ENCODE data around the gene ZFHX3. TPM values are rescaled to one million over a fixed set of nuclear protein-coding genes. Genes with fewer than 3 reads are reported as not detected.

ZFHX3 gene
- total and polyA plus RNA-seq, 2 donors (not counting 1 experiment from before 2014, with no cell fraction given) = 0.54 to 6.6 TPM

GRCh38 chr16:72854267-72854959, 193.5 kb downstream of the ZFHX3 start:
- peaks cover under 1% of the 10 kb centered on the region for H3K27me3 Mint-ChIP-seq
- DNase-seq = no peak
- Histone ChIP-seq H3K9ac (ENCODE audit: low read length) (no peak overlapping the region), H3K36me3 (replicated peaks in 1 of 2; ENCODE audit: control extremely low read depth in 1 of 2, control insufficient read depth in 1 of 2, extremely low read depth in 1 of 2, insufficient read depth in 2 of 2, low read length in 1 of 2) (no peaks in the 10 kb centered on the region), H3K4me1 (ENCODE audit: control insufficient read depth in 2 of 2, insufficient read depth in 2 of 2, low read length in 2 of 2) (peaks cover 10% of the 10 kb centered on the region in 2 donors), H2AFZ (ENCODE audit: insufficient read depth, low read depth, low read length, poor library complexity, severe bottlenecking) (no peak overlapping the region), H3K9me3 (ENCODE audit: control extremely low read depth in 1 of 3, control insufficient read depth in 2 of 3, insufficient read depth in 1 of 3, low read length in 2 of 3) (no peaks in the 10 kb centered on the region), H4K20me1 (ENCODE audit: control insufficient read depth, insufficient read depth, low read length, poor library complexity, severe bottlenecking) (no peaks in the 10 kb centered on the region), H3K4me3 (ENCODE audit: control extremely low read depth in 1 of 5, extremely low read depth in 1 of 5, insufficient read depth in 1 of 5, low read depth in 2 of 5, low read length in 4 of 5) (no peak overlapping the region), H3K4me2 (replicated peaks; ENCODE audit: low read depth, low read length, poor library complexity, severe bottlenecking) (peak overlapping the region; percentile 9), H3K27me3 (replicated peaks in 1 of 4; ENCODE audit: control extremely low read depth in 1 of 4, control insufficient read depth in 3 of 4, insufficient read depth in 4 of 4, low read length in 3 of 4) (no peaks in the 10 kb centered on the region), H3K27ac (ENCODE audit: low read length in 2 of 2) (no peak overlapping the region), H3K79me2 (ENCODE audit: control insufficient read depth, insufficient read depth, low read length) (no peaks in the 10 kb centered on the region)
- TF ChIP-seq EZH2 (IDR thresholded peaks at IDR 0.05; ENCODE audit: borderline replicate concordance, insufficient read depth, low read depth, low read length, poor library complexity, severe bottlenecking) (no peak), CTCF (IDR thresholded peaks at IDR 0.05) (no peak)
- ChIA-PET POLR2A (no interaction called here), CTCF (interaction anchor here (1.1 kb wide), 1 partner anchor 22 kb away, joined by 3 read pairs; no protein-coding TSS in a partner anchor)
- no peak overlapping the region for H3K27ac Mint-ChIP-seq
- 95% methylated on average over 7 of the region's 11 CpGs for WGBS (ENCODE audit: insufficient coverage)
- H3K4me1 Mint-ChIP-seq = peaks cover 14% of the 10 kb centered on the region
- intact Hi-C loops (cut with micrococcal nuclease) = no loop called here
- no peak for ATAC-seq (ENCODE audit: low read depth)
- H3K9me3 Mint-ChIP-seq (ENCODE audit: insufficient read depth) = no peaks in the 10 kb centered on the region
- no peak overlapping the region for H3K4me3 Mint-ChIP-seq

GRCh38 chr16:72853575-72854266, 194.2 kb downstream of the ZFHX3 start:
- peak overlapping the region; percentile 9 for H3K4me2 ChIP-seq (replicated peaks; ENCODE audit: low read depth, low read length, poor library complexity, severe bottlenecking)
- Mint-ChIP-seq H3K4me1 (peaks cover 14% of the 10 kb centered on the region), H3K27me3 (peaks cover 3% of the 10 kb centered on the region), H3K27ac (no peak overlapping the region), H3K4me3 (peak overlapping the region; percentile 30), H3K9me3 (ENCODE audit: insufficient read depth) (no peaks in the 10 kb centered on the region)
- intact Hi-C loops (cut with micrococcal nuclease) = no loop called here
- no peak for TF ChIP-seq CTCF (IDR thresholded peaks at IDR 0.05)
- no peak for TF ChIP-seq EZH2 (IDR thresholded peaks at IDR 0.05; ENCODE audit: borderline replicate concordance, insufficient read depth, low read depth, low read length, poor library complexity, severe bottlenecking)
- H3K27ac ChIP-seq (ENCODE audit: low read length in 2 of 2) = no peak overlapping the region
- ATAC-seq (ENCODE audit: low read depth) (no peak), DNase-seq (no peak)
- no peak overlapping the region for H3K4me3 ChIP-seq (ENCODE audit: control extremely low read depth in 1 of 5, extremely low read depth in 1 of 5, insufficient read depth in 1 of 5, low read depth in 2 of 5, low read length in 4 of 5)
- H3K9me3 ChIP-seq (ENCODE audit: control extremely low read depth in 1 of 3, control insufficient read depth in 2 of 3, insufficient read depth in 1 of 3, low read length in 2 of 3) = no peaks in the 10 kb centered on the region
- peaks cover 10% of the 10 kb centered on the region in 2 donors for H3K4me1 ChIP-seq (ENCODE audit: control insufficient read depth in 2 of 2, insufficient read depth in 2 of 2, low read length in 2 of 2)
- H4K20me1 ChIP-seq (ENCODE audit: control insufficient read depth, insufficient read depth, low read length, poor library complexity, severe bottlenecking) = no peaks in the 10 kb centered on the region
- ChIA-PET CTCF (interaction anchor here (1.1 to 1.5 kb wide), 2 partner anchors 21 to 26 kb away, joined by 3 read pairs; no protein-coding TSS in a partner anchor), POLR2A (no interaction called here)
- 37% methylated on average over 3 of the region's 4 CpGs for WGBS (ENCODE audit: insufficient coverage)
- H3K79me2 ChIP-seq (ENCODE audit: control insufficient read depth, insufficient read depth, low read length) = no peaks in the 10 kb centered on the region
- H3K9ac ChIP-seq (ENCODE audit: low read length) = no peak overlapping the region
- no peak overlapping the region for H2AFZ ChIP-seq (ENCODE audit: insufficient read depth, low read depth, low read length, poor library complexity, severe bottlenecking)
- no peaks in the 10 kb centered on the region for H3K36me3 ChIP-seq (replicated peaks in 1 of 2; ENCODE audit: control extremely low read depth in 1 of 2, control insufficient read depth in 1 of 2, extremely low read depth in 1 of 2, insufficient read depth in 2 of 2, low read length in 1 of 2)
- H3K27me3 ChIP-seq (replicated peaks in 1 of 4; ENCODE audit: control extremely low read depth in 1 of 4, control insufficient read depth in 3 of 4, insufficient read depth in 4 of 4, low read length in 3 of 4) = no peaks in the 10 kb centered on the region

All from B cell (primary cell).